Tibial artery (tissue), 4 donors: ENCODE results near the gene RDH5.

Source experiments
- DNase-seq, 2 donors: peaks; one replicate each; pipeline ENCODE4 v3.0.0-alpha.2; 2019
- H3K27ac ChIP-seq, 2 donors: fragments of 200-600 bp; sonication (generic) in 1 of 2; 1 replicate in 1 of 2; 2 replicates in 1 of 2; pipeline ENCODE4 v1.5.1; 2018 to 2019; ENCODE audit warnings: mild to moderate bottlenecking in 1 of 2
- H3K27me3 ChIP-seq, 2 donors: fragments of 200-600 bp; sonication (generic) in 1 of 2; one replicate each; pipeline versions ENCODE4 v1.5.1 to v1.6.0; 2016 to 2019
- H3K36me3 ChIP-seq, 3 donors: fragments of 200-600 bp; sonication (generic) in 2 of 3; one replicate each; pipeline ENCODE4 v1.5.1; 2016 to 2019; ENCODE audit warnings: mild to moderate bottlenecking in 2 of 3
- H3K4me1 ChIP-seq, 4 donors: fragments of 200-600 bp; sonication (generic) in 2 of 4; 1 replicate in 3 of 4; 2 replicates in 1 of 4; pipeline ENCODE4 v1.5.1; 2016 to 2019
- H3K4me3 ChIP-seq, 2 donors: fragments of 200-600 bp; sonication (generic) in 1 of 2; 1 replicate in 1 of 2; 2 replicates in 1 of 2; pipeline ENCODE4 v1.5.1; 2018 to 2019; ENCODE audit warnings: mild to moderate bottlenecking in 2 of 2
- H3K9me3 ChIP-seq, 3 donors: fragments of 200-600 bp; sonication (generic) in 1 of 3; one replicate each; pipeline ENCODE4 v1.5.1; 2016 to 2019
- intact Hi-C: fragments of 100-400 bp; cut with DNase I; formaldehyde crosslinking; loops from one replicate; pipeline ENCODE4 v1.15.0; 2023; ENCODE audit warnings: low total_unique reads
- TF ChIP-seq, protein P1 (sequence below), 2 experiments: fragments of 200-600 bp in 1 of 2; fragments of 450-650 bp in 1 of 2; IDR thresholded peaks; one replicate each; pipeline ENCODE4 v1.5.1; 2017 to 2019; ENCODE audit warnings: antibody characterized with exemption in 2 of 2, mild to moderate bottlenecking in 1 of 2, moderate library complexity in 1 of 2

RDH5 gene

GRCh38 chr12:55720071-55720564 lies at the start of gene RDH5:
RDH5 (plus strand) TSS chr12:55720393; CDS start chr12:55721185, 792 bp downstream.
- Histone ChIP-seq H3K4me3 (peak within 1 kb of the TSS; percentile 33 to 42), H3K4me1 (peaks cover 5 to 90% (median 80%) of the 10 kb centered on the region in 4 donors), H3K27ac (peak within 1 kb of the TSS; percentile 96 to 98), H3K27me3 (no peaks in the 10 kb centered on the region), H3K36me3 (peaks cover 4 to 16% (median 14%) of the 10 kb centered on the region in 3 donors), H3K9me3 (no peaks in the 10 kb centered on the region)
- TF ChIP-seq, protein P1, sequence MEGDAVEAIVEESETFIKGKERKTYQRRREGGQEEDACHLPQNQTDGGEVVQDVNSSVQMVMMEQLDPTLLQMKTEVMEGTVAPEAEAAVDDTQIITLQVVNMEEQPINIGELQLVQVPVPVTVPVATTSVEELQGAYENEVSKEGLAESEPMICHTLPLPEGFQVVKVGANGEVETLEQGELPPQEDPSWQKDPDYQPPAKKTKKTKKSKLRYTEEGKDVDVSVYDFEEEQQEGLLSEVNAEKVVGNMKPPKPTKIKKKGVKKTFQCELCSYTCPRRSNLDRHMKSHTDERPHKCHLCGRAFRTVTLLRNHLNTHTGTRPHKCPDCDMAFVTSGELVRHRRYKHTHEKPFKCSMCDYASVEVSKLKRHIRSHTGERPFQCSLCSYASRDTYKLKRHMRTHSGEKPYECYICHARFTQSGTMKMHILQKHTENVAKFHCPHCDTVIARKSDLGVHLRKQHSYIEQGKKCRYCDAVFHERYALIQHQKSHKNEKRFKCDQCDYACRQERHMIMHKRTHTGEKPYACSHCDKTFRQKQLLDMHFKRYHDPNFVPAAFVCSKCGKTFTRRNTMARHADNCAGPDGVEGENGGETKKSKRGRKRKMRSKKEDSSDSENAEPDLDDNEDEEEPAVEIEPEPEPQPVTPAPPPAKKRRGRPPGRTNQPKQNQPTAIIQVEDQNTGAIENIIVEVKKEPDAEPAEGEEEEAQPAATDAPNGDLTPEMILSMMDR (IDR thresholded peaks at IDR 0.05), result no peak
- DNase-seq, result peak; percentile 76 to 95
- intact Hi-C loops, result loop anchor here (5.0 kb wide), 1 partner anchor 38 kb away; a partner anchor contains a TSS

- peak in 1 of 2 donors; percentile 16 for DNase-seq
- intact Hi-C loops, result no loop called here
- no peak overlapping the region for H3K27ac ChIP-seq
- H3K27me3 ChIP-seq, result no peaks in the 10 kb centered on the region
- no peaks in the 10 kb centered on the region for H3K4me1 ChIP-seq
- TF ChIP-seq, protein P1 (IDR thresholded peaks at IDR 0.05), result no peak
- H3K4me3 ChIP-seq, result no peak overlapping the region
- H3K9me3 ChIP-seq, result no peaks in the 10 kb centered on the region
- no peaks in the 10 kb centered on the region for H3K36me3 ChIP-seq
These were observed 48.4 kb upstream of the RDH5 start for GRCh38 chr12:55671746-55672145.

DNA sequence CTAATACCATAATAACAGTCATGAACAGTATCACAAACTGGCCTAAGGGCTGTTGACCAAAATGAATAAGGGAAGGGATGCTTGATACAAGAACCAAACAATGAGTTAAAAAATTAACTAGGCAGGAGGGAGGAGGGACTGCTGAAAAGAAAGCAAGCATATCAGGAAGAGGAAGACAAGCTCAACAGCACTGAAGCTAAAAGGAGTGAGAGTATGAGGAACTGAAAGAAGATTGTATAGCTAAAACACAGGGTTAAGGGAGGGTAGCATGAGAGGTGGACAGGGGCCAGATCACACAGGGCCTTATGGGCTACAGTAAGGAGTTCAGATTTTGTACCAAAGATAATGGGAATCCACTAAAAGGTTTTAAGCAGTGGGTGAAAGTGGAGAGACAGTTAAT lies 46.6 kb upstream of the RDH5 start:
- no peaks in the 10 kb centered on the region for H3K36me3 ChIP-seq
- no peaks in the 10 kb centered on the region for H3K4me1 ChIP-seq
- intact Hi-C loops, result no loop called here
- no peak overlapping the region for H3K27ac ChIP-seq
- H3K9me3 ChIP-seq, result no peaks in the 10 kb centered on the region
- H3K27me3 ChIP-seq, result no peaks in the 10 kb centered on the region
- no peak overlapping the region for H3K4me3 ChIP-seq
- DNase-seq, result no peak
- TF ChIP-seq, protein P1 (IDR thresholded peaks at IDR 0.05), result no peak

GRCh38 chr12:55675666-55676065 lies 44.5 kb upstream of the RDH5 start:
- no peak for DNase-seq
- intact Hi-C loops, result no loop called here
- H3K36me3 ChIP-seq, result no peaks in the 10 kb centered on the region
- no peaks in the 10 kb centered on the region for H3K9me3 ChIP-seq
- no peaks in the 10 kb centered on the region for H3K27me3 ChIP-seq
- H3K4me1 ChIP-seq, result no peaks in the 10 kb centered on the region
- no peak overlapping the region for H3K27ac ChIP-seq
- no peak overlapping the region for H3K4me3 ChIP-seq
- TF ChIP-seq, protein P1 (IDR thresholded peaks at IDR 0.05), result no peak

GRCh38 chr12:55676707-55677106 lies 43.5 kb upstream of the RDH5 start:
- intact Hi-C loops, result no loop called here
- no peaks in the 10 kb centered on the region for H3K36me3 ChIP-seq
- no peak overlapping the region for H3K27ac ChIP-seq
- DNase-seq, result no peak
- TF ChIP-seq, protein P1 (IDR thresholded peaks at IDR 0.05), result no peak
- no peaks in the 10 kb centered on the region for H3K9me3 ChIP-seq
- H3K4me1 ChIP-seq, result peaks cover 0 to 9% (median 7%) of the 10 kb centered on the region in 4 donors
- H3K4me3 ChIP-seq, result no peak overlapping the region
- H3K27me3 ChIP-seq, result no peaks in the 10 kb centered on the region
